BE2C (cell line): ENCODE measurements around the gene RMI2.

Source experiments
- DNase-seq: peaks from one replicate; pipeline ENCODE4 v3.0.0-alpha.2; 2020
- H3K27me3 ChIP-seq: fragments of 250-450 bp; sonication (Bioruptor Pico); 2 replicates; pipeline ENCODE4 v1.5.1; 2020; ENCODE audit warnings: mild to moderate bottlenecking
- H3K36me3 ChIP-seq: fragments of 250-450 bp; sonication (Bioruptor Pico); 2 replicates; pipeline ENCODE4 v1.5.1; 2020; ENCODE audit warnings: mild to moderate bottlenecking
- H3K4me1 ChIP-seq: fragments of 250-450 bp; sonication (Bioruptor Pico); 2 replicates; pipeline ENCODE4 v1.5.1; 2020
- H3K4me3 ChIP-seq: 2 replicates; pipeline ENCODE4 v1.5.1; 2011; ENCODE audit warnings: low read depth, low read length
- H3K9me3 ChIP-seq: fragments of 250-450 bp; sonication (Bioruptor Pico); 2 replicates; pipeline ENCODE4 v1.5.1; 2020
- TF ChIP-seq, protein P1 (sequence below): IDR thresholded peaks from 2 replicates; pipeline ENCODE4 v1.5.1; 2012; ENCODE audit warnings: mild to moderate bottlenecking, low read depth, low read length

The RMI2 gene

DNA sequence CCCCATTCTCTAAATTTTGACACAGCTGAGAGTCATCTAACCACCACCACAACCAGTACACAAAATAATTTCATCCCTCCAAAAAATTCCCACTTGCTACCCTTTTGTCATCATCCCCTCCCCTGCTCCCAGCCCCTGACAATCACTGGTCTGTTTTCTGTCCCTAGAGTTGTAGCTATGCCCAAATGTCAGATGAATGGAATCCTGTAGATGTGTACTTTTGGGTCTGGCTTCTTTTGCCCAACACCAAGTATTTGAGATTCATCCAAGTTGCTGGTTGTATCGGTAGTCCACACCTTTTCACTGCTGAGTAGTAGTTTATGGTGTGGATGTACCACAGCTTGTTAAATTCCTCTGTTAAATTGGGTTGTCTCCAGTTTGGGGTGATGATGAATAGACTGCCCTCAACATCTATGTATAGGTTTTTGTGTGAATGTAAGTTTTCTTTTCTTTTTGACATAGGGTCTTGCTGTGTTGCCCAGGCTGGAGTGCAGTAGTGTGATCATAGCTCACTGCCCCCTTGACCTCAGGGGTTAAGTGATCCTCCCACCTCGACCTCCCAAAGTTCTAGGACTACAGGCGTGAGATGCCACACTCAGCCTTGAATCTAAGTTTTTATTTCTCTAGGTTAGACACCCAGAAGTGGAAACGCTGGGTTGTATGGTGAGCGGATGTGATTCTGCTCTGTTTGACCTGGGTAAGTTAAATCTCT lies 14.6 kb upstream of the RMI2 start:
- no peaks in the 10 kb centered on the region for H3K36me3 ChIP-seq
- H3K27me3 ChIP-seq, result no peaks in the 10 kb centered on the region
- H3K4me1 ChIP-seq, result no peaks in the 10 kb centered on the region; the same call in 1 of the 2 replicates
- TF ChIP-seq, protein P1, sequence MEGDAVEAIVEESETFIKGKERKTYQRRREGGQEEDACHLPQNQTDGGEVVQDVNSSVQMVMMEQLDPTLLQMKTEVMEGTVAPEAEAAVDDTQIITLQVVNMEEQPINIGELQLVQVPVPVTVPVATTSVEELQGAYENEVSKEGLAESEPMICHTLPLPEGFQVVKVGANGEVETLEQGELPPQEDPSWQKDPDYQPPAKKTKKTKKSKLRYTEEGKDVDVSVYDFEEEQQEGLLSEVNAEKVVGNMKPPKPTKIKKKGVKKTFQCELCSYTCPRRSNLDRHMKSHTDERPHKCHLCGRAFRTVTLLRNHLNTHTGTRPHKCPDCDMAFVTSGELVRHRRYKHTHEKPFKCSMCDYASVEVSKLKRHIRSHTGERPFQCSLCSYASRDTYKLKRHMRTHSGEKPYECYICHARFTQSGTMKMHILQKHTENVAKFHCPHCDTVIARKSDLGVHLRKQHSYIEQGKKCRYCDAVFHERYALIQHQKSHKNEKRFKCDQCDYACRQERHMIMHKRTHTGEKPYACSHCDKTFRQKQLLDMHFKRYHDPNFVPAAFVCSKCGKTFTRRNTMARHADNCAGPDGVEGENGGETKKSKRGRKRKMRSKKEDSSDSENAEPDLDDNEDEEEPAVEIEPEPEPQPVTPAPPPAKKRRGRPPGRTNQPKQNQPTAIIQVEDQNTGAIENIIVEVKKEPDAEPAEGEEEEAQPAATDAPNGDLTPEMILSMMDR, result no peak
- DNase-seq, result no peak
- no peaks in the 10 kb centered on the region for H3K9me3 ChIP-seq
- no peak overlapping the region for H3K4me3 ChIP-seq

DNA sequence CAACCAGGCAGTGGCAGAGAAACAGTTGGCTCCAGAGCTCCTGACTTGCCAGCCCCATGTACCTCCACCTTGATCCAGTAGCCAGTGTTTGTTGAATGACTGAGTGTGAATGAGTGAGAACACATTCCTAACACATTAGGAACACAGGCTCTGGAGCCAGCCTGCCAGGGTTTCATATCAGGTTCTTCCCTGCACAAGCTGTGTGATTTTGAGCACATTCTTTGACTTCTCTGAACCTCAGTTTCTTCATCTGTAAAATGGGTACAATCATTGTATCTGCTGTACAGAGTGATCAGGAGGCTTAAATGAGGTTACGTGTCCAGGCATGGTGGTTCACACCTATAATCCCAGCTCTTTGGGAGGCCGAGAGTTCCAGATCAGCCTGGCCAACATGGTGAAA lies 13.3 kb upstream of the RMI2 start:
- Histone ChIP-seq H3K9me3 (no peaks in the 10 kb centered on the region), H3K4me3 (no peak overlapping the region), H3K36me3 (no peaks in the 10 kb centered on the region), H3K4me1 (no peaks in the 10 kb centered on the region; the same call in 1 of the 2 replicates), H3K27me3 (no peaks in the 10 kb centered on the region)
- TF ChIP-seq, protein P1, result no peak
- no peak for DNase-seq

DNA sequence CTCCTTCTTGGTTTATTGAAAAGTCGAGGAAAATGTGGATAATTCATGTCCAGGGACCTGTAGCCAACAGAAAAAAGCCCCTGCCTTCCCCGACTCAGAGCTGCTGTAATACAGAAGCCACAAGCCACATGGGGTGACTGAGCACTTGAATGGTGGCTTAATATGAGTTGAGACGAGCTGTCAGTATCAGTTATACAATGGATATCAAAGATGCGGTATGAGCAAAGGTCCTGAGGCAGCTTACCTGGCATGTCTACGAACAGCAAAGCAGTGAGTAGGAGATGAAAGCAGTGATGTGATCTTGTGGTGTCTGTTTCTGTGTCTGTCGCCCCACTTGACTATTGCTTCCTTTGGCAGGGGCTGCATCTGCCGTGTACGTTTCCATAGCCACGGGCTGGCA lies 12.2 kb upstream of the RMI2 start:
- Histone ChIP-seq H3K9me3 (no peaks in the 10 kb centered on the region), H3K27me3 (no peaks in the 10 kb centered on the region), H3K4me3 (no peak overlapping the region), H3K4me1 (no peaks in the 10 kb centered on the region; the same call in 1 of the 2 replicates), H3K36me3 (no peaks in the 10 kb centered on the region)
- no peak for DNase-seq
- TF ChIP-seq, protein P1, result no peak

DNA sequence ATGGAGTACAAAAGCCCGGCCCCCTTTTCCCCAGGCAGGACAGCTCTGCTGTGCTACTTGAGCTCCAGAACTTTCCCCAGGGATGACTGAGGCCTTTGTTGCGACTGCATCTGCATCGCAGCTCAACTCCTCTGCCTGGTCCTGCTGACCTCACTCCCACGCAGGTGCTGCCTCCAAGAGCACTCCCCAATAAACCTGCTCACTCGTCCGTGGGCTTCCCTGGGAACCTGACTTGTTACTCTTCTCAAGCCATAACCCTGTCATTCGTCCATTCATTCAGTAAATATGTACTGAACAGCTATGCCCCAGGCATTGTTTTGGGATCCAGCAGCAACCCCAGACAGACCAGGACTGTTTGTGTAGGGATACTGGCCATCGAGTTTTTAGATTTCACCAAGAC lies 11.6 kb upstream of the RMI2 start:
- Histone ChIP-seq H3K27me3 (no peaks in the 10 kb centered on the region), H3K4me3 (no peak overlapping the region), H3K36me3 (no peaks in the 10 kb centered on the region), H3K4me1 (no peaks in the 10 kb centered on the region; the same call in 1 of the 2 replicates), H3K9me3 (no peaks in the 10 kb centered on the region)
- no peak for DNase-seq
- TF ChIP-seq, protein P1, result no peak

DNA sequence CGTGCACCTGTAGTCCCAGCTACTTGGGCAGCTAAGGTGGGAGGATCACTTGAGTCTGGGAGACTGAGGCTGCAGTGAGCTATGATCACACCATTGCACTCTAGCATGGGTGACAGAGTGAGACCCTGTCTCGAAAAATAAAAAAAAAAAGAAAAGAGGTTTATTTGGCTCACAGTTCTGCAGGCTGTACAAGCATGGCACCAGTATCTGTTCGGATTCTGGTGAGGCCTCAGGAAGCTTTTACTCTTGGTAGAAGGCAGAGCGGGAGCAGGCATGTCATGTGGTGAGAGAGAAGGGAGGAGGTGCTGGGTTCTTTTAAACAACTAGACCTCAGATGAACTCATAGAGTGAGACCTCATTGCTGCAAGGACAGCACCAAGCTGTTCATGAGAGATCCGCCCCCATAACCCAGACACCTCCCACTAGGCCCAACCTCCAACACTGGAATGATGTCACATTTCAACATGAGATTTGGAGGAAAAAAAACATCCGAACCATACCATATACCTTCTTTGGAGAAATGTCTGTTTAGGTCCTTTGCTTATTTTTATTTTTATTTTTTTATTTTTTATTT lies 10.3 kb upstream of the RMI2 start:
- no peak for DNase-seq
- Histone ChIP-seq H3K9me3 (no peaks in the 10 kb centered on the region), H3K27me3 (no peaks in the 10 kb centered on the region), H3K4me3 (no peak overlapping the region), H3K4me1 (no peaks in the 10 kb centered on the region), H3K36me3 (no peaks in the 10 kb centered on the region)
- TF ChIP-seq, protein P1, result no peak

DNA sequence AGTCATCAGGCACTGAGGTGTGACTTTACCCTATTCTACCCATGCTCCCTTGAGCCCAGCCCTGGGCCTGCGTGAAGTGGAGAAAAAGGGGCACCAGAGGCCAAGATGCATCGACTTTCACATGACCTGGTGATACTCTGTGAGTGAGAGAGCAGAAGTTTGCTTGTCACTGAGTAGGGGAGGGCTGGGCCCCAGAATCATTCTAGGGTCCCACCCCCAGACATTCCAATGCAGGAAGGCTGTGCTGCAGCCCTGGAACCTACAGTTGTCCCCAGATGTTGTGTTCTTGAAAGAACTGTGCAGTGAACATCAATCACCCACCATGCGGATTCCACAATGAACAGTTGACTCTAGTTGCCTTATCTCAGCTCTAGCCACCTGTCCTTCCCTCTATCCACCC lies 6.2 kb upstream of the RMI2 start:
- Histone ChIP-seq H3K4me3 (no peak overlapping the region), H3K36me3 (no peaks in the 10 kb centered on the region), H3K4me1 (no peaks in the 10 kb centered on the region), H3K27me3 (no peaks in the 10 kb centered on the region), H3K9me3 (no peaks in the 10 kb centered on the region)
- DNase-seq, result no peak
- TF ChIP-seq, protein P1, result no peak
